Glomerular endothelial cell (primary cell): ENCODE results near the gene STIM1. TPM values are rescaled to one million over a fixed set of nuclear protein-coding genes. Genes with fewer than 3 reads are reported as not detected.
"Not testable (repeated sequence)": the region's sequence is repeated elsewhere in the genome, so short reads cannot be mapped to it uniquely, and the experiment has no call there.

Experiments used
- DNase-seq: peaks from one replicate; pipeline ENCODE4 v3.0.0-alpha.2; 2011; ENCODE audit warnings: low read depth, low spot score; ENCODE audit errors: extremely low read depth
- total RNA-seq: library from RNA; depleted of rRNA; stranded (reverse); fragments of >200 nt; gene quantifications from 2 replicates; pipeline ENCODE4 v1.2.3, GENCODE V29; 2015

The STIM1 gene
- 24.1 and 34.1 TPM in 2 replicates for total RNA-seq

GRCh38 chr11:3854977-3855807 is at the start of gene STIM1:
STIM1 (plus strand) TSS chr11:3855664; CDS start chr11:3856271, 607 bp downstream.
- DNase-seq: no peak

DNA sequence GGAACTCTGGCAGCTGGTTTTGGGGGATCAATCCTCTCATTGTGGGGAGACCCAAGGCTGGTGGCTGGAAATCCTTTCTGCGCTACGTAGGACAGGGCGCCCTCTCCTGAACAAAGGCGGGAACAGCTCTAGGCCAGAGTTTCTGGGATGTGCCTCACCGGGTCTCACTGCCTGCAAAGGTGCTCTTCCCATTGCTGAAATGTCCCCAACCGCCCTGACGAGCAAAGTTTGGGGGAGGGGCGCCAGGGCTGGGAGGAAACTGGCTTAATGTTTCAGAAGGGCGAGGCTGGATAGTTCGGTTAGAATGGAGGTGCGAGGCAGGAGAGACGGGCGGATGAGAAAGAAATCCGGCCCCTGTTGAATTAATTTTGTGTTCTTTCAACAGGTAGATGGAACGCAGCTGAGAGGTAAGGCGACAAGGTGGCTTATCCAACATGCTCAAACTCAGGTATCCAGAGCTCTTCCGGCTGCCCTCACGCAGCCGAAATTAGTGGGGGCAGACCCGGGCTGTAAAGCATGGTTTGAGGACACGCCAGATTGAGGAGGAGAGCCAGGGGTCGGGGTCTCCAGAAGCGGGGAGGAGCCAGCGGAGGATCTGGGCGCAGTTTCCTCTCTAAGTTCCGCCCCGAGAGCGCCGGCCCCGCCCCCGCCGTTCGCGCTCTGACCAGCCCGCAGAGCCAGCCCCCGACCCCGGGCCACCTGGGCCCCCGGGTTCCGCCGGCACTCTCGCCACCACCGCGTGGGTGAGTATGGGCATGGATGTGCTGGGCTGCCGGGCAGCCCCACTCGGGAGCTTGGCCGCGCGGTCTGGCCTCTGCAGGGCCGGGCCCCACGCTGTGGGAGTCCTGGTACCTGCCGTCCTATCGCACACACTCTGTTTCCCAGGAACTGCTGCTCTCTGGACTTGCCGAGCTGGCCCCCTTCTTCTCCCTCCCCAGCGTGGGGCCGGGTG is 47.3 kb upstream of the STIM1 start, which contains the start of gene PGAP2:
Gene PGAP2, plus strand, starts transcription at position 652 of the 952 bp plus-strand sequence. CDS start 2,700 bp downstream, outside the sequence.
- DNase-seq: no peak

DNA sequence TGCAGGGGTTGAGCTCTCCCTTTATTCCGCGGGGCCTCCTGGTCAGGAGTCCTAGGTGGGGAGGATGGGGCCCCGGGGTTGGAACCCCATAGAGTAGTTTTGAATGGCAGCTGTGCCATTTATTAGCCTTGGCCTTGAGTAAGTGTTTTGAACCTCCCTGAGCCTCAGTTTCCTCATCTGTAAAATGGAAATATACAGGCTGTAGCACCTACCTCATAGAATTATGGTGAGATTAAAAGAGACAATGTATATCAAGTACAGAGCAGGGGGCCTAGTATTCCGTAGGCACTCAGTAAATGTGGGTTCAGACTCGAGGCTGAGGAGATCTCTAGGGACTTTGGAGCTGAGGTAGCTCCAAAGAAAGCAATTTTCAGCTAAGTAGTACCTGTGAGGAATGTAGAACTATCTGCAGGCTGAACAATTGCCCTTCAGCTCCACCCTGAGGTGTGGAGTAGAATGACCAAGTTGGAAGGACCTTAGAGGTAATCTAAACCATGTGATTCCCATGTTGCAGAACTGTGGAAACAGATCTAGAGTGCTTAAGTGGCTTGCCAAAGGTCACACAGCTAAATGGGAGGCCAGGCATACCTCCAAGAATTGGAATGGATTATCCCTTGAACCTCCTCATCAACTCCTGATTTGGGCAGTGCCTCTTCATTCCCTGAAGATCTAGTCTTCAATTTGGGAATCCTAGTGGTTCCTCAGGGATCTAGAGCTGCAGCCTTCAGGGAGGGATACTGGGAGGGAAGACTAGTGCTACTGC is 46.4 kb upstream of the STIM1 start:
- no peak for DNase-seq

- DNase-seq: no peak
These were observed 45.9 kb upstream of the STIM1 start for GRCh38 chr11:3809624-3809928.

GRCh38 chr11:3810446-3810845 is 45.0 kb upstream of the STIM1 start:
- no peak for DNase-seq

GRCh38 chr11:3810951-3811350 is 44.5 kb upstream of the STIM1 start:
- DNase-seq: no peak

GRCh38 chr11:3814832-3815231 is 40.6 kb upstream of the STIM1 start:
- not testable (repeated sequence) for DNase-seq

- DNase-seq: no peak
These were observed 39.6 kb upstream of the STIM1 start for GRCh38 chr11:3815845-3816244.

- DNase-seq: no peak
These were observed 38.8 kb upstream of the STIM1 start for GRCh38 chr11:3816673-3817072.

GRCh38 chr11:3817181-3817800 is 38.2 kb upstream of the STIM1 start:
- DNase-seq: no peak

- DNase-seq: no peak
These were observed 34.5 kb upstream of the STIM1 start for GRCh38 chr11:3820971-3821370.

- DNase-seq: no peak
These were observed 33.2 kb upstream of the STIM1 start for GRCh38 chr11:3822312-3822711.

GRCh38 chr11:3823303-3823702 is 32.2 kb upstream of the STIM1 start:
- DNase-seq: no peak

- no peak for DNase-seq
These were observed 31.5 kb upstream of the STIM1 start for GRCh38 chr11:3823762-3824506.

DNA sequence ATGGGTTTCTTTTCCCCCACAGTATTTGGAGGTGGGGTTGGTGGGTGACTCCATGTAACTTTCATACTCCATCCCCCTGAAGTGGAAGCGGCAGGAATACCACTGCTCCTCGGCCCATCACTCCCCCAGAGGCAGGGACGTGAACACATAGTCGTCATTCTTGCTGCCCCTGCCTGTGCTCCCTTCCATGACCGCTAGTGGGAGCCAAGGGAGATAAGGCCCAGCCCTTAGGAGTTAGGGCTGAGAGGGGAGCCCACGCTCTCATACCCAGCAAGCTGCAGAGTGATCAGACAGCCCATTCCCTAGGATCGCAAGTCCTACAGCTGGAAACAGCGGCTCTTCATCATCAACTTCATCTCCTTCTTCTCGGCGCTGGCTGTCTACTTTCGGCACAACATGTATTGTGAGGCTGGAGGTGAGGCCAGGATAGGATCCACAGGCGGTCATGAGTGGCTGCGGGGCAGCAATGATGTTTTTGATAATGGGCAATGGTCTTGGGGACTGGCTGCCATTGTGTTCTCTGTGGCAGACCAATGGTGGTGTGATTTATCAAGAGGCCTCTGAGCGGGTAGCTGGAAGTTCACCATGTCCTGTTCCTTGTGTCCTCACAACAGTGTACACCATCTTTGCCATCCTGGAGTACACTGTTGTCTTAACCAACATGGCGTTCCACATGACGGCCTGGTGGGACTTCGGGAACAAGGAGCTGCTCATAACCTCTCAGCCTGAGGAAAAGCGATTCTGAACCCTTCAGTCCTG is 30.6 kb upstream of the STIM1 start:
- DNase-seq: no peak

GRCh38 chr11:3825473-3826154 is 29.9 kb upstream of the STIM1 start:
- DNase-seq: no peak

DNA sequence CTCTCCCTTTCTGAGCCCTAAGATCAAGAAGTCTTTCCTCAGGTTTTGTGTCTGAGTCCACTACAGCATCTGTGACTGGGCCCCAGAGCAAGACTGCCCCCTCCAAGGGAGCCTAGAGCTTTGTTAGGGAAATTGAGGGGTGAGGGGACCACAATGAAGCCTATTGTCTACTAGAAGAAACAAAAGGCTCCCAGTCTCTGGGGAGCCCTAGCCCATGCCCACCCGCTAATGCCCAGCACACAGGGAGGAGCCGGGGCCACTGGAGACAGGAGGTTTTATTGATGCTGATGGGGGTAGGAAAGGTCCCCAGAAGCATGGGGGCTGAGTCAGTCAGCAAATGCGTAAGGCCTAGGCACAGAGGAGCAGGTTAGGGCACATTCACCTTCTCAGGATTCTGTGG is 28.7 kb upstream of the STIM1 start:
- no peak for DNase-seq

DNA sequence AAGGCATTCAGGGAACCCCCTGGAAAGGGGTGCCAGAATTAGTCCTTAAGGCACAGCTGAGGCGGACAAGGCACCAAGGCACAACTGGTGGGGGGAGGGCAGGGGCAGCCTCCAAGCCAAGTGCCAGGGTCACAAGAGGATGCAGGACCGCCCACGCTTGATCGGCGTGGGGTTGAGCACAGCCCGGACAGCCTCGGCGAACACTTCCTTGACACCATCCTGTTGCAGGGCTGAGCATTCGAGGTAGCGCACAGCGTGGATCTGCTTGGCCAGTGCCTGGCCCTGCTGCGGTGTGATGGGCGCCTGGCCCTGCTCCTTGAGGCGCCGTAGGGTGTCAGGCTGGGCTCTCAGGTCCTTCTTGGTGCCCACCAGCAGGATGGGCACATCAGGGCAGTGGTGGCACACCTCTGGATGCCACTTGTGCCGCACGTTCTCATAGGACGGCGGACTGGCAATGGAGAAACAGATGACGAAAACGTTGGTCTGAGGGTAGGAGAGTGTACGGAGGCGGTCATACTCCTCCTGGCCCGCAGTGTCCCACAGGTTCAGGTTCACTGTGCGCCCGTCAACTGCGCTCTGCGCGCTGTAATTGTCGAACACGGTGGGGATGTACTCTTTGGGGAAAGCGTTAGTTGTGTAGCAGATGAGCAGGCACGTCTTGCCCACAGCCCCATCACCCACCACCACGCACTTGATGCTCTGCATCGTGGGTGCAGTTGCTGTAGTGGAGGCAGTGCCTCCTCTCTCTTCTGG is 27.9 kb upstream of the STIM1 start:
- DNase-seq: no peak
